ENCODE data around the gene GALNT17.

DNA sequence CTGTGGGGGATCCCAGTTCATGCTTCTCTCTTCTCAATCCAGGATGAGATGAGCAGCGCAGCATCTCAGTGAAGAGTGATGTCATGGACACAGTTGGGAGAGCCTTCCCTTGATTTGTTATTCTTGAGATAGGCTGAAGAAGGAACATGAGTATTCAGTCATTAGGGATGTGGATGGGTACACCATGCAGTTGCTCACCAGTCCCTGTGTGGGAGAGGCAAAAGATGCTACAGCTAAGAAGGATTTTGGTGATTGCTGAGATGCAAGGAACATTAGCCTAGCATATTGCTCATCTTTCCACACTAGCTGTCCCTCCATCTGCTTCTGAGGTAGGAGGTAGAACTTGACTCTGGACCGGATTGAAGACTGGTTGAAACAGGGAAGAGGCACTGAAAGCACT, 179.6 kb downstream of the GALNT17 start:
- TF ChIP-seq, protein P1, sequence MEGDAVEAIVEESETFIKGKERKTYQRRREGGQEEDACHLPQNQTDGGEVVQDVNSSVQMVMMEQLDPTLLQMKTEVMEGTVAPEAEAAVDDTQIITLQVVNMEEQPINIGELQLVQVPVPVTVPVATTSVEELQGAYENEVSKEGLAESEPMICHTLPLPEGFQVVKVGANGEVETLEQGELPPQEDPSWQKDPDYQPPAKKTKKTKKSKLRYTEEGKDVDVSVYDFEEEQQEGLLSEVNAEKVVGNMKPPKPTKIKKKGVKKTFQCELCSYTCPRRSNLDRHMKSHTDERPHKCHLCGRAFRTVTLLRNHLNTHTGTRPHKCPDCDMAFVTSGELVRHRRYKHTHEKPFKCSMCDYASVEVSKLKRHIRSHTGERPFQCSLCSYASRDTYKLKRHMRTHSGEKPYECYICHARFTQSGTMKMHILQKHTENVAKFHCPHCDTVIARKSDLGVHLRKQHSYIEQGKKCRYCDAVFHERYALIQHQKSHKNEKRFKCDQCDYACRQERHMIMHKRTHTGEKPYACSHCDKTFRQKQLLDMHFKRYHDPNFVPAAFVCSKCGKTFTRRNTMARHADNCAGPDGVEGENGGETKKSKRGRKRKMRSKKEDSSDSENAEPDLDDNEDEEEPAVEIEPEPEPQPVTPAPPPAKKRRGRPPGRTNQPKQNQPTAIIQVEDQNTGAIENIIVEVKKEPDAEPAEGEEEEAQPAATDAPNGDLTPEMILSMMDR (IDR thresholded peaks at IDR 0.05) = no peak
- no peak for TF ChIP-seq POLR2A (IDR thresholded peaks at IDR 0.05)
